ENCODE measurements around the gene WDR87. TPM values are rescaled to one million over a fixed set of nuclear protein-coding genes. Genes with fewer than 3 reads are reported as not detected.

WDR87 gene
- total RNA-seq (ENCODE audit: unreplicated experiment) = not detected
- long read RNA-seq = 0 reads

GRCh38 chr19:37905946-37906868 is at the start of gene WDR87:
TSS of gene WDR87 (minus strand) at chr19:37906594. CDS start at chr19:37898239, 8,355 bp downstream.
- peaks cover 6% of the 10 kb centered on the region for H3K9me3 Mint-ChIP-seq (ENCODE audit: unreplicated experiment)
- TF ChIP-seq, protein P1, sequence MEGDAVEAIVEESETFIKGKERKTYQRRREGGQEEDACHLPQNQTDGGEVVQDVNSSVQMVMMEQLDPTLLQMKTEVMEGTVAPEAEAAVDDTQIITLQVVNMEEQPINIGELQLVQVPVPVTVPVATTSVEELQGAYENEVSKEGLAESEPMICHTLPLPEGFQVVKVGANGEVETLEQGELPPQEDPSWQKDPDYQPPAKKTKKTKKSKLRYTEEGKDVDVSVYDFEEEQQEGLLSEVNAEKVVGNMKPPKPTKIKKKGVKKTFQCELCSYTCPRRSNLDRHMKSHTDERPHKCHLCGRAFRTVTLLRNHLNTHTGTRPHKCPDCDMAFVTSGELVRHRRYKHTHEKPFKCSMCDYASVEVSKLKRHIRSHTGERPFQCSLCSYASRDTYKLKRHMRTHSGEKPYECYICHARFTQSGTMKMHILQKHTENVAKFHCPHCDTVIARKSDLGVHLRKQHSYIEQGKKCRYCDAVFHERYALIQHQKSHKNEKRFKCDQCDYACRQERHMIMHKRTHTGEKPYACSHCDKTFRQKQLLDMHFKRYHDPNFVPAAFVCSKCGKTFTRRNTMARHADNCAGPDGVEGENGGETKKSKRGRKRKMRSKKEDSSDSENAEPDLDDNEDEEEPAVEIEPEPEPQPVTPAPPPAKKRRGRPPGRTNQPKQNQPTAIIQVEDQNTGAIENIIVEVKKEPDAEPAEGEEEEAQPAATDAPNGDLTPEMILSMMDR (IDR thresholded peaks at IDR 0.05; ENCODE audit: partially characterized antibody, unreplicated experiment) = no peak
- peak within 1 kb of the TSS; percentile 79 for H3K27ac Mint-ChIP-seq (ENCODE audit: unreplicated experiment)
- peak; percentile 27 for DNase-seq
- peaks cover 31% of the 10 kb centered on the region for H3K4me1 Mint-ChIP-seq (ENCODE audit: low read depth, unreplicated experiment)
- H3K4me3 Mint-ChIP-seq (ENCODE audit: unreplicated experiment) = peak within 1 kb of the TSS; percentile 92
- H3K27me3 Mint-ChIP-seq (ENCODE audit: unreplicated experiment) = peaks cover 5% of the 10 kb centered on the region
- H3K36me3 Mint-ChIP-seq (ENCODE audit: unreplicated experiment) = no peaks in the 10 kb centered on the region

GRCh38 chr19:37955986-37956385 is 49.6 kb upstream of the WDR87 start:
- DNase-seq = no peak
- Mint-ChIP-seq H3K9me3 (ENCODE audit: unreplicated experiment) (no peaks in the 10 kb centered on the region), H3K36me3 (ENCODE audit: unreplicated experiment) (peaks cover 6% of the 10 kb centered on the region), H3K4me3 (ENCODE audit: unreplicated experiment) (no peak overlapping the region), H3K4me1 (ENCODE audit: low read depth, unreplicated experiment) (peaks cover 20% of the 10 kb centered on the region), H3K27me3 (ENCODE audit: unreplicated experiment) (peaks cover 5% of the 10 kb centered on the region), H3K27ac (ENCODE audit: unreplicated experiment) (no peak overlapping the region)
- TF ChIP-seq, protein P1 (IDR thresholded peaks at IDR 0.05; ENCODE audit: partially characterized antibody, unreplicated experiment) = no peak

DNA sequence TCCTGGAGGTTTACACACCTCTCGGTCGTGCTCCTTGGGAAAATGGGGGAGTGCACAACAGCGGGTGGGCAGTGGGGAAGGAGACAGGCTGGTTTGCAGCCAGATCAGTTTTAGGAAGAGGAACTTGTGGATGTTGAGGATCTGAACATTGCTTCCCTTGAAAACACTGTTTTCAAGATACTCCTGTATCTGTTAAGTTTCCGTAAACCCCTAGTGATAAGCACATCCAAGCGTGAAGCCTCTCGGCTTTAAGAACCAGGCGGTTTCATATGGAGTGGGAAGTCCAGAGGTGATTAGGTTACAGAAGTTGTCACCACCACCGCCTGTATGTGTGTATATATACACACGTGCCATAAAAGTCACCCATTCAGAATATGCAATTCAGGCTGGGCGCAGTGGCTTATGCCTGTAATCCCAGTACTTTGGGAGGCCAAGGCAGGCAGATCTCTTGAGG is 48.1 kb upstream of the WDR87 start:
- TF ChIP-seq, protein P1 (IDR thresholded peaks at IDR 0.05; ENCODE audit: partially characterized antibody, unreplicated experiment) = no peak
- no peak overlapping the region for H3K27ac Mint-ChIP-seq (ENCODE audit: unreplicated experiment)
- no peaks in the 10 kb centered on the region for H3K9me3 Mint-ChIP-seq (ENCODE audit: unreplicated experiment)
- DNase-seq = no peak
- H3K36me3 Mint-ChIP-seq (ENCODE audit: unreplicated experiment) = peaks cover 10% of the 10 kb centered on the region
- peaks cover 9% of the 10 kb centered on the region for H3K27me3 Mint-ChIP-seq (ENCODE audit: unreplicated experiment)
- H3K4me1 Mint-ChIP-seq (ENCODE audit: low read depth, unreplicated experiment) = peaks cover 24% of the 10 kb centered on the region
- H3K4me3 Mint-ChIP-seq (ENCODE audit: unreplicated experiment) = no peak overlapping the region

GRCh38 chr19:37953918-37954303 is 47.5 kb upstream of the WDR87 start:
- Mint-ChIP-seq H3K9me3 (ENCODE audit: unreplicated experiment) (no peaks in the 10 kb centered on the region), H3K27me3 (ENCODE audit: unreplicated experiment) (peaks cover 9% of the 10 kb centered on the region), H3K36me3 (ENCODE audit: unreplicated experiment) (peaks cover 10% of the 10 kb centered on the region), H3K27ac (ENCODE audit: unreplicated experiment) (no peak overlapping the region), H3K4me3 (ENCODE audit: unreplicated experiment) (no peak overlapping the region), H3K4me1 (ENCODE audit: low read depth, unreplicated experiment) (peaks cover 24% of the 10 kb centered on the region)
- no peak for DNase-seq
- TF ChIP-seq, protein P1 (IDR thresholded peaks at IDR 0.05; ENCODE audit: partially characterized antibody, unreplicated experiment) = no peak
